GM12872 (cell line): ENCODE results near the gene ALDH3A2.

Source experiments
- TF ChIP-seq, protein P1 (sequence below): IDR thresholded peaks from 3 replicates; pipeline ENCODE4 v1.5.1; 2011; ENCODE audit warnings: low read depth, mild to moderate bottlenecking, low read length, moderate library complexity; ENCODE audit not compliant: insufficient read depth

The ALDH3A2 gene

DNA sequence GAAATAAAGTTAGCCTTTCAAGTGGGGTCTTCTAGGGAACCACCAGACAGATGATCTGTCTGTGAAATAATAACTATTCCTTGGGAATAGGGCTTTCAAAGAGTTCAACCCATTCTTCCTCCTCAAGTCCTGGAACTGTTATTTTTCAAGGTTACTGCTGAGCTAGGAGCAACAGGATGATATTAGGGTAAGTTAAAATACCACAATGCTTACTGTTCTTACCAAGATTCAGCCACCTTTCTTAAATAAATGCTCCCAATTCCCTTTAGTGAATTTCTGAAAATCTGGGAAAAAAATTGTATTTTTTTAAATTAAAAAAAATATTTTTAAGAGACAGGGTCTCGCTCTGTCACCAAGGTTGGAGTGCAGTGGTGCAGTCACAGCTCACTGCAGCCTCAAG is 26.9 kb upstream of the ALDH3A2 start:
- TF ChIP-seq, protein P1, sequence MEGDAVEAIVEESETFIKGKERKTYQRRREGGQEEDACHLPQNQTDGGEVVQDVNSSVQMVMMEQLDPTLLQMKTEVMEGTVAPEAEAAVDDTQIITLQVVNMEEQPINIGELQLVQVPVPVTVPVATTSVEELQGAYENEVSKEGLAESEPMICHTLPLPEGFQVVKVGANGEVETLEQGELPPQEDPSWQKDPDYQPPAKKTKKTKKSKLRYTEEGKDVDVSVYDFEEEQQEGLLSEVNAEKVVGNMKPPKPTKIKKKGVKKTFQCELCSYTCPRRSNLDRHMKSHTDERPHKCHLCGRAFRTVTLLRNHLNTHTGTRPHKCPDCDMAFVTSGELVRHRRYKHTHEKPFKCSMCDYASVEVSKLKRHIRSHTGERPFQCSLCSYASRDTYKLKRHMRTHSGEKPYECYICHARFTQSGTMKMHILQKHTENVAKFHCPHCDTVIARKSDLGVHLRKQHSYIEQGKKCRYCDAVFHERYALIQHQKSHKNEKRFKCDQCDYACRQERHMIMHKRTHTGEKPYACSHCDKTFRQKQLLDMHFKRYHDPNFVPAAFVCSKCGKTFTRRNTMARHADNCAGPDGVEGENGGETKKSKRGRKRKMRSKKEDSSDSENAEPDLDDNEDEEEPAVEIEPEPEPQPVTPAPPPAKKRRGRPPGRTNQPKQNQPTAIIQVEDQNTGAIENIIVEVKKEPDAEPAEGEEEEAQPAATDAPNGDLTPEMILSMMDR: no peak

DNA sequence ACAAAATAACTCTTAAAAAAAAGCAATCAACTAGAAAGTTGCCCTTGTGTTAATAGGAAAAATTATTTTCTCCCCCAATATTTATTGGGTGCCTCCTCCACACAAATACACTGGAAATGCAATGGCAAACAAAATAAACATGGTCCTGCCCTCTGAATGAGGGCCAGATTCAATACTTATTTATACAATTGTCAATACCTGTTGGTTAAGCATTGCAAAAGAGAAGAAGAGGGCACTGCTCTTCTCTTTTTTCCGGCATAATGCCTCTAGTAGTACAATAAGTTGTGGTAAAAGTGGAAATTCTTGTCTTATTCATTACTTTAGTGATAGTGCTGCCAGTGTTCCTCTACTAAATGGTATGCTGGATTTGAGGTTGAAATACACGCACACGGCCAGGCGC is 22.5 kb upstream of the ALDH3A2 start:
- TF ChIP-seq, protein P1: no peak

DNA sequence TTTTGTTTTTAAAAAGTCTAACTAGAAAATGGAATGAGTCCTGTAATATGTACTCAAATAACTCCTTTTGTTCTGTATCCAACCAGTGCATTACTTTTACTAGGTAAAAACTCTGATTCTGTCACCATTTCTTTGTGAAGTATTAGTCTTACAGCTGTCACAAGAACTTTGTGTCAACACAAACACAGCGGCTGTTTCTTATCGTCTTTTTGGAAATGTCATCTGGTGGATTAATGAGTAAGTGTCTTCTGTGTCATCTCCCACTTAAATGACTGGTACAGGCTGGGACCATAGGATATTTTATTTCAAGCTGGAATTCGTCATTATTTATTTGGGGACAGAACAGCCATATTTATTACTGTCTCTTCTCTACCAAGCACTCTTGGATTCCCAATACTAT is 19.1 kb upstream of the ALDH3A2 start:
- TF ChIP-seq, protein P1: no peak

DNA sequence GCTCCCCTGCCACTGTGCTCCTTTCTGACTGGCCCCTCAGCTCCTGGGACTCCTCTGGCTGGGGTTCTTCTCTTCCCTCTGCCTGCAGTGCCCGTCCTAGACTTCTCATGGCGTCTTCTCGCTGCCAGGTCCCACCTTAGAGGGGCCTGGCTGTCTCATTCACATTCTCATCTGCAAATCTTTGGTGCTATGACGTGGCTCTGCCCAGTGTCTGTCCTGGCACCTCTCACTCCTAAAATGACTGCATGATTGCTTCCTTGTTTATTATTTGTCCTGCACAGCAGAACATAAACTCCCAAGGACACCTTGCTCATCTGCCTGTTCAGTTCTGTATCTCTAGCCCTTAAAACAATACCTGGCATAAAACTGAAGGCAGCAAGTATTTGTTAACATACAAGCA is 18.5 kb upstream of the ALDH3A2 start:
- TF ChIP-seq, protein P1: no peak

DNA sequence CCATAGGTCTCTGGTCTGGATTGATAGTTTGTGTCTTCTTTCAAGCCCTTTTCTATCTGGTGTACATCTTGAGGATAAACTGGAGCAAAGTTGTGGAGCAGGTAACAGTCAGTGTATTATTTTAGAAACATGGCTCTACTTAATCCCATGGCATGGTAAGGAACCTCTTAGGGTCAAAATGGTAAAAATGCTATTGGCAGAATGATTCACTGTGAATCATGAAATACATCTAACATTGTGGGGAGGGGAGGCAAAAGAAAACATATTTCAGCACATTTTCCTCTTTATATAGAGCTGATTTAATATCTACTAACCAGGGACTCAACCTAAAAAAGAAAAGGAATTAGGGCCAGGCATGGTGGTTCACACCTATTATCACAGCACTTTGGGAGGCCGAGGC is 17.9 kb upstream of the ALDH3A2 start:
- TF ChIP-seq, protein P1: no peak

DNA sequence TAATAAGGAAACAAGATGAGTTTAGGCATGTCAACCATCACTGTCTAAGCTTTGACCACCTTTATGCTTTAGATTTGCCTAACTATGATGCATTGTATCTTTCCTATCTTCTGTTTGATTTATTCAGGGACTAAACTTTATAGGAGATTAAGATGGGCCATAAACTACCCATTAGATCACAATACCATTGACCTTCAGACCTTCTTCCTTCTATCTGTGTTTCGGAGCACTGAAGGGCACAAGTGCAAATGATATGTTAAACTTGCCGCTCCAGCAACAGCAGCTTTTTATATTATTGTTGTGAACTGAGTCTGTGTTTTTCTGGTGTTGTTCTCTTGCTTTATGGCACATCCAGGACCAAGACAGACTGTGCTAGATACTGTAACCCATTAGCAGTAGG is 16.6 kb upstream of the ALDH3A2 start:
- TF ChIP-seq, protein P1: no peak

DNA sequence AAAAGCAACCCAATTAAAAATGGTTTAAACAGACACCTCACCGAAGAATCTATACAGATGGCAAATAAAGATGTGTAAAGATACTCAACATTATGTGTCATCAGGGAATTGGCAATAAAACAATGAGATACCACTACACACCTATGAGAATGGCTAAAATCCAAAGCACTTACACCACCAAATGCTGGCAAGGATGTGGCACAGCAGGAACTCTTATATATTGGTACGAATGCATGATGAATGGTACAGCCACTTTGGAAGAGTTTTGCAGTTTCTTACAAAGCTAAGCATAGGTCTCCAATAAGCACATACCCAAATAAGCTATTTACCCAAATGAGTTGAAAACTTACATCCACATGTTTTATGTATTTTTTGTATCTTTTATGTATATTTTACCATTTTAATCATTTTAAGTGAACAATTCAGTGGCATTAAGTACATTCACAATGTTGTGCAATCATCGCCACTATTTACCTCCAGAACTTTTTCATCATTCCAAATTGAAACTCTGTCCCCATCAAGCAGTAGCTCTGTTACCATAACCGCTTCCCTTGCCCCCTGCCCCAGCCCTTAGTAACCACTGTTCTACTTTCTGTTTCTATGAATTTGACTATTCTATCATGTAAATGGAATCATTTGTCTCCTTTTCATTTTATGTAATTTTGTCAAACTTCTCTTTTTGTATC is 6.7 kb upstream of the ALDH3A2 start:
- TF ChIP-seq, protein P1: no peak

DNA sequence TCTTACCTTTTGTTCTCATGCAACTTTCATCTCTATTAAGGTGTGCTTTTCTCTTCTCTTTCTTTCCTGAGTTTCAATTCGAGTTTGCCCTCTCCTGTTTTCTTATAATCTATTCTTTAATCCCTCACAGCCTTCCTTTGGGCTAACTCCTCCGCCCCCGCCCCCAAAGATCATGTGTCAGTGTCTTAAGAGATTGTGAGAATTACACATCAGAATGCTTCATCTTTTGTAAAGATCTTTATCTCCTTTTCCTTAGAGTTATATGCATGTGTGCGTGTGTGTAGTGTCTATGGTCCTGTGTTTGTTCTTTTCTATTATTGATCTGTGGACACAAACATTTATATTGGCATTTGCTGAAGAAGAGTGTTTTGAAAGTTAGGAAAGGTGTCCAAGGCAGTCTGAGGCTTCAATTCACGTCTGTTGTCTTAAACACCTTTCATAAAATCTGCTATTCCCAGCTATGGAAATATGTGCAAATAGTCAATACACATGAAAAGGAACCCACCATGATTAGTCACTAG is 6.1 kb upstream of the ALDH3A2 start:
- TF ChIP-seq, protein P1: no peak
